GM12875 (cell line): ENCODE results near the gene RPS4Y2.

ENCODE experiments used
- H3K4me3 ChIP-seq: one replicate; pipeline ENCODE4 v1.5.1; 2011; ENCODE audit warnings: low read depth, low read length, control low read depth
- TF ChIP-seq, protein P1 (sequence below): IDR thresholded peaks from 2 replicates; pipeline ENCODE4 v1.5.1; 2011; ENCODE audit warnings: low read depth, mild to moderate bottlenecking, control low read depth, inconsistent platforms, low read length, moderate library complexity, borderline replicate concordance; ENCODE audit not compliant: insufficient read depth

The RPS4Y2 gene

DNA sequence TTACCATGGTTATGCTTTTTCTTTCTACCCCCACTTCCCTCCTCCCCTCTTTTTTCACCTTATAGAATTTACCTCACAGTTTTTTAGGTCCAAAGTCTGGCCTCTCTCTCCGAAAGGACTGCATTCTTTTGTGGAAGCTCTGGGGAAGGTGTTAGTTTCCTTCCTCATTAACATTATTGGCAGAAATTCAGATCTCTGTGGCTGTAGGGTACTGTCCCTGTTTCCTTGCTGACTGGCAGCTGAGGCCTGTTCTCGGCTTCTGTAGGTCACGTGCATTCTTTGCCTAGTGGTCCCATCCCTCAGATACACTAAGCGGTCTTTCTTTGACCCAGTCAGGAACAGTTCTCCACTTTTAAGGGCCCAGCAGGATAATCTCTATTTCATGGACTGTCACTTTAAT, 25.5 kb downstream of the RPS4Y2 start:
- TF ChIP-seq, protein P1, sequence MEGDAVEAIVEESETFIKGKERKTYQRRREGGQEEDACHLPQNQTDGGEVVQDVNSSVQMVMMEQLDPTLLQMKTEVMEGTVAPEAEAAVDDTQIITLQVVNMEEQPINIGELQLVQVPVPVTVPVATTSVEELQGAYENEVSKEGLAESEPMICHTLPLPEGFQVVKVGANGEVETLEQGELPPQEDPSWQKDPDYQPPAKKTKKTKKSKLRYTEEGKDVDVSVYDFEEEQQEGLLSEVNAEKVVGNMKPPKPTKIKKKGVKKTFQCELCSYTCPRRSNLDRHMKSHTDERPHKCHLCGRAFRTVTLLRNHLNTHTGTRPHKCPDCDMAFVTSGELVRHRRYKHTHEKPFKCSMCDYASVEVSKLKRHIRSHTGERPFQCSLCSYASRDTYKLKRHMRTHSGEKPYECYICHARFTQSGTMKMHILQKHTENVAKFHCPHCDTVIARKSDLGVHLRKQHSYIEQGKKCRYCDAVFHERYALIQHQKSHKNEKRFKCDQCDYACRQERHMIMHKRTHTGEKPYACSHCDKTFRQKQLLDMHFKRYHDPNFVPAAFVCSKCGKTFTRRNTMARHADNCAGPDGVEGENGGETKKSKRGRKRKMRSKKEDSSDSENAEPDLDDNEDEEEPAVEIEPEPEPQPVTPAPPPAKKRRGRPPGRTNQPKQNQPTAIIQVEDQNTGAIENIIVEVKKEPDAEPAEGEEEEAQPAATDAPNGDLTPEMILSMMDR: no peak

DNA sequence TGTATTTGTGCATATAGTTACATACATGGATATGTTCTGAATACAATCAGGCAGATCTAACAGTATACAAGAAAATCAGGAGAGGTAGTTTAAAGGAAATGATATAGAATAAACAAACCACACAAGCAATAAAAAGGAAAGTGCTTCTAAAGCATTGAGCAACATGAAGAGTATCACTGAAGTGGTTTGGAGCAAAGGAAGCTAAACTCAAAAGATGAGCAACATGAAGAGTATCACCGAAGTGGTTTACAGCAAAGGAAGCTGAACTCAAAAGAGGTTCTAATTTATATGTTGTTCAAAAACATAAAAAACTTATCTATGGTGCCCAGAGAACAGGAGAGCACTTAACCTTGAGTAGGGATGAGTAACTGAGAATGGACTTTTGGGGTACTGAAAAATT, 29.1 kb downstream of the RPS4Y2 start:
- no peak overlapping the region for H3K4me3 ChIP-seq
- TF ChIP-seq, protein P1: no peak

More for the DNA sequence above, 25.5 kb downstream of the RPS4Y2 start:
- no peak overlapping the region for H3K4me3 ChIP-seq

DNA sequence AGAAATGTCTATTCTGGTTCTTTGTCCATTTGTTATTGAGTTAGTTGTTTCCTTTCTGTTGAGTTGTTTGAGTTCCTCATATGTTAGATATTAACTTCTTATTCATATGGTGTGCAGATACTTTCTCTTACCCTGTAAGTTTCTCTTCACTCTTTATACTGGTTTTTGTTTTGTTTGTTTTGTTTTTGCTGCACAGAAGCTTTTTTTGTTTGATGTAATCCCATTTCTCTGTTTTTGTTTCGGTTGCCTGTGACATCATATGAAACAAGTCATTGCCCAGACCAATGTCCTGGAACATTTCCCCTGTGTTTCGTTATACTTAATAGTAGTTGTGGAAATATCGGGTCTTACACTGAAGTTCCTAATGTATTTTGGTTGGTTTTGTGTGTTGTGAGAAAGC, 31.2 kb downstream of the RPS4Y2 start:
- no peak overlapping the region for H3K4me3 ChIP-seq
- TF ChIP-seq, protein P1: no peak

DNA sequence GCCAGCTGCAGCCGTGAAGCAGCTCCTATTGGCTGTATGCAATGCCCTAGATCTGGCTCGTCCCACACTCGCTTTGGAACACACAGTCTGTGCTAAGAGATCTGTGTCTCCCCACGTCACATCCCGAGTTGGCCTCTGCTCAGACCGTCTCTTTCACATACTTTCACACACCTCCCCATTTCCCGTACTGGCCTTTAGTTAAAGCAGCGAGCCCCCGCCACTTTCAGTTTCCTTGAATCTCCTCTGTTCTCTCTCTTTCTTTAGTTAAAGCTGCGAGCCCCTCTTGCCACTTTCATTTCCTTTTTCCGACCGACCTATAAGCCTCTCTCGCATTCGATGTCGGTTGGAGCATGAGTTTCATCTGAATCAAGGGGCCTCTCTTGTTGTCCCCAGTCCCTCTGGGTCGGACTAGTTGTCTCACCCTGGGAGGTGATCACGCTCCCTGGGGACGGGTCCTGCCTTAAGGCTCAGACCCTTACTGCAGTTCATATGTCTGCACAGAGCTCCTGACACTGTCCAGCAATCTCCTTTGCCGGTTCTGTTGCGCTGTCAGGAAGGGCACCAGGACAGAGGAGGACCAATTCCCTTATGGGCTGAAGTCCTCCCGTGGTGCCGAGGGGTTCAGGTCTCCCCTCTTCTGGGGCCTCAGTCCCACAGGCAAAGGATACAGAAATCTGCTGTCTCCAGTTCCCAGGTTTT, 42.6 kb downstream of the RPS4Y2 start:
- no peak overlapping the region for H3K4me3 ChIP-seq
- TF ChIP-seq, protein P1: no peak

DNA sequence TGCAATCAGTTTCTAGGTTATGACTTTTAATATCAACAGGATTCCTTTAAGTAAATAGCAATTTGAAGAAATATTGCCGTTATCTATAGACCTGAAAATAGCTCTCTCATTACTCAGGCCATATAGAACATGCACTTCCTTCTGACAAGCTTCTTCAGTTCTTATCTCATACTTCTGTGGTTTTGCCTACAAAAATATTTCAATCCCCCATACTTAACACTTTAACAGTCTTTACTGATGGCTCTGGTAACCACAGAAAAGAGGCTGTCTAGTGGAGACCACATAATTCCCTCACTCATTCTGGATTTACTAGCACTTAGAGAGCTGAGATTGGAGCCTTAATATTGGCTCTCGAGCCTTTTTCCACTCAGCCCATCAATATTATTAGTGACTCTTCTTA, 46.8 kb downstream of the RPS4Y2 start:
- no peak overlapping the region for H3K4me3 ChIP-seq
- TF ChIP-seq, protein P1: no peak

DNA sequence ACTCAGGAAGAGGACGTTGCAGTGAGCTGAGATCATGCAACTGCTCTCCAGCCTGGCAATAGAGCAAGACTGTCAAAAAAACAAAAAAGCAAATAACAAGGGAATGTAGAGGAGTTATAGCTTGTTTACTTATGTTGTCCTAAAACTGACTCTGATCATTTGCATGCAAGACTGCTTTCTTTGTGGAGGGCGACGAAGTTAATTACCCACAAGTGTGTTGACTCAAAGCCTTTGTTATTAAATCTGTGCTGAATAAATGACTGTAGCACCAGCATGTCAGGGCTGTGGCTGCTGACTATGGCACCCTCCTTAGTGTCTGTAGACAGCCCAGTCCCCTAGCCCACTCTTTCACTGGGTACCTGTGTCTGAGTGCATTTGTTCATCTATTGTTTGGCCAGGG, 50.3 kb downstream of the RPS4Y2 start:
- TF ChIP-seq, protein P1: no peak
- no peak overlapping the region for H3K4me3 ChIP-seq

DNA sequence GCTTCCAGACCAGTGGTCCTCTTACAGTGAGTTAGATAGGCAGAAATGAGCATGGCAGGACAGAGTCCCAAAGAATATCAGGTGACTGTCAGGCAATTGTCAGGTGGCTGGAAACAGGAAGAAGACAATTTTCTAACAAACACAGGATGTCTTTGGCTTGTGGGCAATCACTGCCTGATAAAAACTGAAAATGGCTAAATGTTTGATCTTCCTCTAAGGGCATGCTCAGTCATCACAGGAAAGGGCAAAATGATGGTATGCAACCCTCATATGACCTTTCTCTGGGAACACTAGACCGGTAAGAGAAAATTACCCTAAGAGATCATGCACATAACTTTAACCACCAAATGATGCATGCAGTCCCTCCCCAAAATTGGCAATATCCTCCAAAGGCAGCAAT, 57.6 kb downstream of the RPS4Y2 start:
- TF ChIP-seq, protein P1: no peak

More for the DNA sequence above, 57.6 kb downstream of the RPS4Y2 start:
- no peak overlapping the region for H3K4me3 ChIP-seq
